HPDE6-E6E7 (cell line): Measurements from ENCODE around the gene AIG1.
"Not testable (repeated sequence)": the region's sequence is repeated elsewhere in the genome, so short reads cannot be mapped to it uniquely, and the experiment has no call there.

ENCODE experiments used
- DNase-seq: peaks from one replicate; pipeline ENCODE4 v3.0.0; 2011; ENCODE audit warnings: missing footprints; ENCODE audit errors: extremely low spot score

AIG1 gene

DNA sequence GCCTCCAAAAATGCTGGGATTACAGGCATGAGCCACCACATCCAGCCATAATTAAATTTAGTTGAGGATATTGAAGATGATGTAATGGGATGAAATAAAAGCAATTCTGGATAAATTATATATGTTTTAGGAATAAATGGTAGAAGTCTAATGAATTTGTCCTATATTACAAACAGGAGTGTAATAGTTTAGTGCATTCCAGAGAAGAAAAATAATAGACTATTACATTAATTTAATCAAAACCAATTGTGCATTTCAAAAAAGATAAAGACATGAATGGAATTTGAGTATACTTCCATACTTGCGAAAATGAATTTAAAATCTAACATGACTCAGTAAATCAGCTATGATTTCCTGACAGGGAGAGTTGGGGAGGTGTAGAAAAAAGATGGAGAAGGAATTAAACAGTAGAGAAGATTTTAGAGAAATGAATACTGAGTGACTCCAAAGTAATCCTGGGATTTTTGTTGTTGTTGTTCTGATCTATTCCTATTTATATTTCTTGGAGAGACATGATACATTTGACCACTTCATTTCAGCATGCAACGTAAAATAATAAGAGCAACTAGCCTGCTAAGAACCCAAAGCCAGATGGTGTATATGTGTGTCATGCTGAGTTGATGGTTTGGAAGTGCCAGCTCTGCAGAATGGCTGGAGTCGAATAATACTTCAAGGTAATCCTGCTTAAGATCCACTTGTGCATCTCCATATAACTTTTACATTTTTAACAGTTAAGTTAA, 67.4 kb downstream of the AIG1 start:
- DNase-seq = no peak

DNA sequence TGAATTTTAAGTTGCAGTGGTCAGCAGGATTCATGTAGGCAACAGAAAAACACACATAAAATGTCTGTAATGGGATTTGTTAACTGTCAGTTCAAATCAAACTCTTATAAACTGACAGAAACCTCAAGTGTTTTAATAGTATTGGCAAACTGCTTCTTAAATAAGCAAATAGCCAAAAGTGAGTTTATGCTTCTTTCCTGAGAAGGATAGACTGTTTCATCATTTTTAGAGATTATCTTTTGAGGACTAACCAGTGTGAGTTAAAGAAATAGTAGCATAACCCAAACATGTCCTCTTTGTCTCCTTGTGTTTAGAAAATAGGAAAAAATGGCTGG, 68.0 kb downstream of the AIG1 start:
- no peak for DNase-seq

DNA sequence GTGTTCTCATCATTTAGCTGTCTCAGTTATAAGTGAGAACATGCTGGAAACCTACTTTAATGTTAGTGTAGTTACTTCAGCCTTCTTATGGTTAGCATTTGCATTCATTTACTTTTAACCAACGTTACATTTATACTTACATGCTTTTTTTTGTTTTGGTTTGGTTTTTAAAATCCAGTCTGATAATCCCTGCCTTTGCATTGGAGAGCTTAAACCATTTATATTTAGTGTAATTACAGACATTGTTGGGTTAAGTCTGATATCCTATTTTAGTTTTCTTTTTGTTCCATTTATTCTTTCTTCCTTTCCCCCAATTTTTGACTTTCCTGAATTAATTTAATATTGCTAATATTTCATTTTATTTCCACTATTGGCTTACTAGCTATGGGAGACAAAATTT, 70.2 kb downstream of the AIG1 start:
- no peak for DNase-seq

DNA sequence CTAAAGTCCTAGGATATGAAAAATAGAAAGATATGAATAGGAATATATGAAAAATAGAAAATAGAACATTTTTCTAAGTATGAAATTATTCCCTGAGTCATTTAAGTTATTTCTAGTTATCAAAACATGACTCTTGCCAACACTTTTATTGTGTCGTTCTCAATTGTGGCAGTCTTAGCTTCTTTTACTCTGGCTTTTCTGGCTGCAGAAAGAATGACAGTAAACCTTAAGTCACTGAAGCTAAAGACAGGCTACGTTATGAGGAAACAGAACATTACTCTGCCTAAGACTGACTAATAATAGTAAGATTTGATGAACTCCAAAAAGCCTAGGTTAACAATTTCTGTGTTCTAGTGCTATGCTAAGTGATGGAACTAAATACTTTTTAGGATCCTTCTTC, 74.6 kb downstream of the AIG1 start:
- no peak for DNase-seq

DNA sequence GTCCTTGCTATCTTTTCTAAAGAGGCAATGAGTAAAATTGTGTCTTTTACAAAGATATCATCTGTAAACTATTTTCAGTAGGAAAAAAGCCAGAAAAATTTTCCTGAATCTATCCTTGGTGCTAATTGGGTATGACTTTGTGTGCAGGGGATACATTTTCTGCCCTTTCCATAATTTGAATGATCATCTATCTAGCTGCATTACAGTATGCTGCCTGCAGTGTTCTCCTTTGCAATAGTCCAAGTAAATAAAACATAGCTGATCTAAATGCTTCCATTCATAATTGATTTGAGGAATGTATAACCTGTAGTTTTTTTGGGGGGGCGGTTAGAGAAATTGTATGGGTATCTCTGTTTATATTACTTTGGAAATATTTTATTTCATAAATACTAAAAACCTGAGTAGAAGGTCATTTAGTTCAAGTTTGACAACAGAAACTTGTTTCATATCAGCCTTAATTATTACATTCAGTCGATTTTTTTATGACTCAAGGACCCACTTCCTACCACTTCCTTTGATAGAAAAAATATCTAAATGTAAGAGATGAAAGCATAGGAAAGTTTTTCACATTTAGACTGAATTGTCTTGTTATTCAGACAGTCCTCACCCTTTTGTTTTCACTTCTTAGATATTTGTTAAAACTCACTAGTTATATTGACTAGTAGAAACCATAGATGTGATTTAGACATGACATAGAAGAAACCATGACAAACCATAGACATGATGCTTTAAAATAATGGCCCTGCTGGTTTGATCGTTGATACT, 75.3 kb downstream of the AIG1 start:
- DNase-seq = no peak

DNA sequence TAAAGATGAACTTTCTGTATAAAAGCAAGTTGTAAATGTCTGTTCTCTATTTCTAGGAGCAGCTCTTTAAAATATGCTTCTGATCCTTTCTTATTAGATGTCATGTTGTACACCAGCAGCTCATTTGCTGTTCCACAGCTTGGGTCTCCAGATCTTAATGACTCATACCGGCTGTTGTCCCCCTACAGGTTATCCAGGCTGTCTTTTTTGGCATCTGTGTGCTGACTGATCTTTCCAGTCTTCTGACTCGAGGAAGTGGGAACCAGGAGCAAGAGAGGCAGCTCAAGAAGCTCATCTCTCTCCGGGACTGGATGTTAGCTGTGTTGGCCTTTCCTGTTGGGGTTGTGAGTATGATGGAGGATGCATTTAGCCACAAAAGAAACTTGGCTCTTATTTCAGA, 76.0 kb downstream of the AIG1 start:
- no peak for DNase-seq

DNA sequence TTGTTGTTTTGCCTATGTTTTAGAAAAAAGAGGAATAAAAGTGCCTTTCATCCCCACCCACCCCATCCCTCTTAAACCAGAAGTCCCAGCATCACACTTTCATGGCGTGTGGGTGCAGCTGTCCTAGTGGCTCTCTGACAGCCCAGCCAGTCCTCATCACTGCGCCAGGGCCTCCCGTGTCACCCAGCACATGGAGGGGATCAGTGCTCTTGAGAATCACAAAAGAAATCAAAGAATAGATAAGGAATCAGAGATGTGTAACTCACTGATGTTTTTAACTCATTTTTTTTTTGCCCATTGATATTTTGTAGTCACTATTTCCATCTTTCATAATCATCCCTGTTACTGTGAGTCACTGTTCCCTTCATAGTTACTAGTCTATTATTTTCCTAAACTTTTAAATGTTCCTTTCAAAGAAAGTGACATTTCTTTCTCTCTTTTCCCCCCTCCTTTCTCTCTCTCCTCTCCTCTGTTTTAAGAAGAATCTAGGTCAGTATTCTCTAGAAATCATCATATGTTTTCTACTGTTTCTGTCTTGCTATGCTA, 78.6 kb downstream of the AIG1 start:
- DNase-seq = no peak

DNA sequence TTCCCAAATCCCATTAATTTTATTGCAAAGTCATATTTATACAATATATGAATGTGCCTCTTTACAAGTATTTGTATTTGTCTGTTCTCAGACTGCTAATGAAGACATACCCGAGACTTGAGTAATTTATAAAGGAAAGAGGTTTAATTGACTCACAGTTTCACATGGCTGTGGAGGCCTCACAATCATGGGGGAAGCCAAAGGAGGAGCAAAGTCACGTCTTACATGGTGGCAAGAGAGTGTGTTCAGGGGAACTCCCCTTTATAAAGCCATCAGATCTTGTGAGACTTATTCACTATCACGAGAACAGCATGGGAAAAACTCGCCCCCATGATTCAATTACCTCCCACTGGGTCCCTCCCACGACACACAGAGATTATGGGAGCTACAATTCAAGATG, 79.2 kb downstream of the AIG1 start:
- not testable (repeated sequence) for DNase-seq

DNA sequence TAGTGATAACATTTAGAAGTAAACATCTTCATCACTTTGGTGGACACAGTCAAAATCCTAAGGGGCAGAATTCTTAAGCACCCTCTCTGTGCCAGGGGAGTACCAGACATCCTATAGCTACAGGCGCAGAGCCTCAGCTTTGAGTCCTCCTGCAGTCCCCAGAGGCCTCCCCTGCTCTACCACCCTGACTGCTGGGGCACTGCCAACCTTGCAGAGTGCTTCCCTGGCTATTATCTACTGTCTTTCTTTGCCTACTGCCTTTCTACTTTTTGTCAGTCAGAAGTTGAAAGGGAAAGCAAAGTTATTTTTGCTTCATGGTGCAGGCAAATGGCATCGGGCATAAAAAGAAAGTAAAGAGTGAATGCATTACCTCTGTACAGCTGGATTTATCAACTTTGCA, 80.1 kb downstream of the AIG1 start:
- no peak for DNase-seq

DNA sequence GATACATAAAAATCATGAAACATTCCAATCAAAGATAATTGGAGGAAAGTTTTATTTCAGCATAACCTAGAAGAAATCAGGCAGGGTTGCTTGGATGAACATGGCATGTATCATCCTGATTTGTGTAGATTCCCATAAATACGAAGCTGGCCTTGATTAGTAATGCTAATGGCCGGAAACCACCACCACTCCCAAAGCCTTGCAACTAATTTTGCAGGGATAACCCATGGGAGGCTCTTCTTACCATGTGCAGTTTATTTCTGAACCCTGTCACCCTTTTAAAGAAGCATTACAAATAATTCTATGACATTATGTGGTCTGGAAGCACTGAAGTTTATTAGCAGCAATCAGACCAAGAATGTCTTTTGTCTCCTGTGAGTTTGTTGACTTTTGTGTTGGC, 80.8 kb downstream of the AIG1 start:
- no peak for DNase-seq

DNA sequence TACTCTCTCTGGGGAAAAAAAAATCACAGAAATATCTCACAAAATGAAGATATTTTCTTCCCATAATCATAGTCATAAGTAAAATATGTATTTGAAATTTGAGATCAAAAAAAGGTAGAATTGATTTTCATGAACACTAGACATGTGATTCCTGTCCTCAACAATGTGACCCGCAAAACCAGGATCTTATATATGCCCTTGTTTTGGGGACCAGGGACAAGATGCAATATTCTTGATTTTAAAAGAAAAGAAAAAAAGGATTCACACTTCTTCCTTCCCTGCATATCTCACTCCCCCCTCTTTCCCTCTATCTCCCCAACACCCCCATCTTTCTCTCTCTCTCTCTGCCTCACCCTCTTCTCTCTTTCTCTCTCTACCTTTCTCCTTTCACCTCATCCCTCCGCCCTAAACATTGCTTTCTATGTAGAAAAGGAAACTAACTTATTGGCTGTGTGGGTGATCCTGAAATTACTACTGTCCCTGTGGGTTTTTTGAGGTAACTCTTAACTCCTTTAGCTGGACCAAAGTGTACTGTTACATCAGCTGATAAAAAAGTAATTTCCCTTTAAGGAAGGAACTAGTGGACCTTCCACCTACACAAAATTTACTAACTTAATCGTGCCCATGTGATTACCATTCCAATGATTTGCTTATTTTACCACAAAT, 85.6 kb downstream of the AIG1 start:
- DNase-seq = no peak

DNA sequence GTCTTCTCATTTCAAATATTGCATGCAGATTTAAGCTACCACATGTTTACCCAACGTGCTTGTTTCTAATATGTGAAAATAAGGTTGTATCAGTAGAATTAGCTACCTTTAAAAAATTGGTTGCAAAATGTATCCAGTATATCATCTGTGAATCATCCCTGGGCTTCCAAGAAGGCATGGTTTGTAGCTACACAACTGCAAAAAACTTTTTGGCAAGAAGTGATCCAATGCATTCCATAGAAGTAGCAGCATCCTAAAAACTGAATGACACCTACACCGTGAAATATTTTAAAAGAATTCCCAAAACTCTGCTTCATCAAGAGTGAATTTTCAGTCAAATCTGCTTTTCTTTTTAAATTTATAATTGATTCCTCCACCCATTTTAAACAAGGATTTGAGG, 89.1 kb downstream of the AIG1 start:
- no peak for DNase-seq

DNA sequence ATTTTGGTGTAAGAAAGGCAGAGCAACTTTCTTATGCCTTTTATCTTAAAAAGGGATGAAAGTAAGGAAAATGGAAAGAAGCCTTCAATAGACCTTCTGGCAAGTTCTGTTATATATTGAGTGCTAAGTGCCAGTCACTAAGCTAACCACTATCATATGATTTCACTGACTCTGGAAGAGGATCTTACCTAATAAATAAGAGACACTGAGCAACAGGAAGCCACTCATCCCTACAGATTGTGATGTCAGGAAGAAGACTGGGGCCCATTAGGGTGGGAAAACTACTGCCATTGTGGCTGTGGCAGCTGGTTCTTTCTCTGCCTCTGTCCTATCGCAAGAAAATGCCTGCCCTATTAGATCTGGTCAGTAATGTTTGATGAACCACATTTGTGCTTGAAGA, 89.6 kb downstream of the AIG1 start:
- DNase-seq = no peak

DNA sequence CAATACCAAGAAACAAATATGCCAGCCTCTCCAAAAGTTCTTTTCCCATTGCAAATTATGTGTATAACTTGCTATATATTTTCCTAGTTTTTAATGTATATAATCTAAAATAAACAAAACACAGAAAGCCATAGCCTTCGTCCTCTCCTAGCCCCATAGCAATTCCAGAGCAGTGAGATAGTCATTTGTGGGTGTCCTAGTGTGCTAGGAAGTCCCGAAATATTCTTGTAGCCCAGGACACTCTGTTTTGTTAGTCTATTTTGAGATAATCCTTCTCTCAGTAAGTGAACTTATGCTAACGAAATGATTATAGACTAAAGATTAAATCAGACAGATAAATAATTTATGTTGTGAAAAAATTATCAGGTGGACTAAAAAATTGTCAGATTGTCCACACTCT, 90.7 kb downstream of the AIG1 start:
- no peak for DNase-seq

DNA sequence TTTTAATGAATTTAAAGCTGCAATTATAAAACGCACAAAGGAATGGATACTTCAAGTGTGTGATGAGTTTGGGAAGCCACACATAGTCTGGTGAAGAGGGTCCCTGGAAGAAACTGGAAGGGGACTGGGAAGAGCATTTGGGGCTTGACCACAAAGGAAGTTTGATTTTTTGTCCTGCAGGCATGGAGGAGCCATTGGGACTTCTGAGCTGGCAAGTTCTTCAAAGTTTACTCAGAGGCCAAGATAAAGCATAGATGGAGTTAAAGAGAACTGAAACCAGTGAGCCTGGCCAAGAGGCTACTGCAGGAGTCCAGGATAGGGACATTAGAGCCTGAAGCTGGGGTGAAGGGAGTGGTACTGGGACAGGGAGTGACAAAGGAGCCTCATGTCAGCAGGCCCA, 95.0 kb downstream of the AIG1 start:
- no peak for DNase-seq

DNA sequence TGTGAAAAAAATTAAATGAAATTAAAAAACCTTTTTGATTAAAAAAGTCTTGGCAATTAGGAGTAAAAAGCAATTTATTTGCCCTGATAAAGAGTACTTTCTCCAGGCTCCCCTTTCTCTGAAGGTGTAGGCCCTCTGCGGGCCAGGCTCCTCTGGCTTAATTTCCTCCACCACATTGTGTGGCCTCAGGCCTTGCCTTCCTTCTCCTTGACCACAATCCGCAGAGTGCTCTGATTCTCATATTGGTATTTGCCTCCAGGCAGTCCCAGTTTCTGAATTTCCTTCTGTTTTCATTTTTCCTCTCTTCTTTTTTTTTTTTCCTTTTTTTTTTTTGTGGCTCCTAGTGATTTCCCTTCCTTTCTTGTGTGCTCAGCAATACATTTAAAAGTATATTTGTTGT, 96.4 kb downstream of the AIG1 start:
- no peak for DNase-seq

DNA sequence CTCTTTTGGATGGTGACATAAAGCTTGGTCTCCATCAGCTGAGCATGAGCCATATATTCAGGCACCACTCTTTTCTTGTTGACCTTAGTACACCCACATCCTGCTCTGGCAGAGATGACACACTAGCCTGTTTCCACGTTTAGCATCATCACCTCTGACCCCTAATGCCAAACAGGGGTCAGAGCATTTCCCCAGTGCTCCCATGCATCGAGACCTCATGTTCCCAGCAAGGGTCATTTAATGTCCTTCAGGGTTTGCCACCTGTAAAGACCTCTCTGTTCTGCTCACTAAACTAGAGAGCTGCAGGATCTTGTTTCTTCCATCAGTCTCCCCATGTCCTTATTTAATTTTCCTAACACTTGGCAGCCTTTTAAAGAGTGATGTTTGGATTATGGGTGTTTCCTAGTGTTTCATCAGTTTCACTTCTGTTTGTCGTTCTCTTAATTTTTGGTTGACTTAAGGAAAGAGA, 97.5 kb downstream of the AIG1 start:
- DNase-seq = no peak

DNA sequence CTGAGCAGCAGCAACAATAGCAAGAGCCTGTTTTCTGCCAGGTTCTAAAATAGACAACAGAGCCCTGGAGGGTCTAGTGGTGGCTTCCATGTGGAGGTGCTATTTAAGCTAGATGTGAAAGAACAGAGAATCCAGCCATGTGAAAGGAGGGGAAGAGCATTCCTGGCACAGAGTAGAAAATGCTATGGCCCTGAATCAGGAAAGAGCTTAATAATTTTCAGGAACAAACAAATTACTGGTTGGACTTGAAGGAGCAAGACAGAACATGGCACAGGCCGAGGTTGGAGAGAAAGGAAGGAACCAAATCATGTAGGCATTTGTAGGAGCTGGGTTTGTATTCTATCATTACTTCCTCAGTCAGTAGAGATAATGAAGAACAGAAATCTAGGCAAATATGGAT, 98.3 kb downstream of the AIG1 start:
- DNase-seq = no peak

DNA sequence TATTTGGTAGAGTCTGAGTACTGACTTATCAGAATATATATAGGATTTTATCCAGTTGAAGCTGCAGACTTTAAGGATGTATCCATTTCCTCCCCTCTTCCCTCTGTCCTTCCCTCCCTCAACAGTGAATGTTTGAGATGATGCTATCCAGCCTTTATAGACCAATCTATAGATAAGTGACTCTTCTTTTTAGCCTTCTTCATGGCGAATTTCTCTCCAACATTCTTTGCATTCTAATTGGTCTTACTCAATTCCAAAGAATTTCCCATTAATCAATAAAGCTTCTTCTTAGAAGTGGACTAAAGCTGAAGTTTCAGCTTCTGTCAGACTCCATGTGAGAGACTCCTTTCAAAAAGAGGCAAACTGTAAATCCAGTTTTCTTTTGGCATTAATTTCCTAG, 99.3 kb downstream of the AIG1 start:
- DNase-seq = no peak

DNA sequence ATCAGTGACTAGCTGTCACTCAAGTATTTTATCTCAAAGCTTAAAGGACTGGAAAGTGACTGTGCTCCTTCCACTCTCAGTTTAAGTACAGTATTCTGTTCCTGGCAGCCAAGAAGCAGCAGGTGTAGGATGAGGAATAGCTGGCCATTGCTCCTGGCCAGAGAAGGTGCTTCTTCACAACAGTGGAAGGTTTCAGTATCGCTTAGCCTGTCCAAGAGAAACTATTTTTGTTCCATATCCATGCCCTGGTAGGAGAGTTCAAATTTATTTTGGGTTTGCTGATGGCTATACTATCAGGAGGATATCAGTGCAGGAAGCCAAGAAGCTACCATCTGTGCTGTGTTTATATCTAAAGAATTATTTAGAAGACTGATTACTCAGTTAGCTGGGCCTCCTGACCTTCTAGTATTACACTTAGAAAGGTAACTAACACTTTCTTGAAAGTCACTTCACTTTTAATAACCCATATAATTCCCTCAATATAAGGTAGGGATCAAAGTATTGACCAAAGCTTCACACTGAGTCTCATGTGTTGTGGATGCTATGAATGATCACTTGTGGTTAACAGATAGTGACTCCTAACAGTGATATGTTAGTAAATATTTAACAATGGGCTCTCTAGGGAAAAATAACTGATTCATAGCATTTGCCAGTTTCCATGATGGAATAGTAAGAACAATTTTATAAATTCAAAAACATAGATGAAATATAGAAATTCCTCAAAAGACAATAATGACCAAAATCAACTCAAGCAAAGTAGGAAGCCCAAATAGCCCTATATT, 99.9 kb downstream of the AIG1 start:
- no peak for DNase-seq

DNA sequence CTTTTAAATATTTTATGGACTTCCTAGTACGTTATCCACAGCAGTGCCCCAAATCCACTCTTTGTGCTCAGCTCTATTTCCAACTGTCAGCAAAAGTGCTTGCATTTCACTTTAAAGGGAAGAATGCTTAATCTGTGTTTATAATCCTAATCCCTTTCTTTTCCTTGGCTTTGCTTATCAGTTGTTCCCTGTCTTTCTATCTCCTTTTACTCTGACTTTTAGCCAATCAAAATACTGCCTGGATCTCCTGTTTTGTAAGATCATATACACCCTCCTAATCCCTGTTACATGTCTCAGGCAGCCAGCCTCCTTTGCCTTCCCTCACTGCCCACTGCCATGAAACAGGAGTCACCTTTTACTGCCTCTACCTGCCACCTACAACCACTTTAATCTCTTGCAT, 102.9 kb downstream of the AIG1 start:
- DNase-seq = no peak

DNA sequence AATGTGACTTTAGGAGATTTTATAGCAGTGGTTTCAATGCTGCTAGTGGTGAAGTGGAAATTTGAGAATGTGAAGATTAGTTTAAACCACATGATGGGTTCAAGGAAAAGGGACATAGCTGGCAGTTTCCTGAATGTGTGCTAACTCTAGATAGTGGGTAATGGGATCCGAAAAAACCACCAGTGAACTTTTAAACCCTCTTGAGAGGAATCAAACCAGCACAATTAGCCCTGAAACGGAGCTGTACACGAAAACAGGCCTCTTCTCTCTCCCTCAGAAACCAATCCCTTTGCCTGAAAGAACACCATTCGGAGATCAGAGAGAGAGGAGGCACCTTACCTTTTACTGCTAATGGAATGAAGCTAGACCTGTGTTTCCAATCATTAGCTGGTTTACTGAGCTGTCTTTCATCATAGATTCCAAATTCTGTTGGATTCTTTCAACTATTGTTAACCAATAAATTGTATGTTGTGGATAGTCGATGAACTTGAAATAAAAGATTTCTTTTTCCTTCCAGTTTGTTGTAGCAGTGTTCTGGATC, 103.9 kb downstream of the AIG1 start:
- no peak for DNase-seq
